OCI-LY1 (cell line): ENCODE data around the gene BORCS8.
"Not testable (repeated sequence)": the region's sequence is repeated elsewhere in the genome, so short reads cannot be mapped to it uniquely, and the experiment has no call there.

Experiments
- CTCF ChIP-seq: fragments of 200-600 bp; sonication (generic), shearing (Covaris generic); IDR thresholded peaks from 2 replicates; pipeline ENCODE4 v1.5.1; 2017; ENCODE audit warnings: mild to moderate bottlenecking, antibody characterized with exemption, low read length, moderate library complexity, mixed read lengths
- EZH2 ChIP-seq: fragments of 200-600 bp; sonication (generic), shearing (Covaris generic); IDR thresholded peaks from 2 replicates; pipeline ENCODE4 v1.8.0; 2017; ENCODE audit warnings: borderline replicate concordance, mixed run types, mild to moderate bottlenecking, antibody characterized with exemption, low read length, moderate library complexity, mixed read lengths

- not testable (repeated sequence) for TF ChIP-seq CTCF, EZH2
Measured at GRCh38 chr19:19173243-19173642, 18.7 kb downstream of the BORCS8 start.
